Gastroesophageal sphincter (tissue), 3 donors: Measurements from ENCODE around the gene ANAPC15.

ENCODE experiments used
- CTCF ChIP-seq, 4 experiments: fragments of 200-600 bp in 2 of 4; fragments of 450-650 bp in 2 of 4; sonication (generic) in 1 of 4; IDR thresholded peaks; one replicate each; pipeline ENCODE4 v1.5.1; 2017 to 2019; ENCODE audit warnings: antibody characterized with exemption in 4 of 4, mild to moderate bottlenecking in 2 of 4, moderate library complexity in 2 of 4
- POLR2A ChIP-seq, 2 donors: fragments of 450-650 bp; IDR thresholded peaks; one replicate each; pipeline ENCODE4 v1.6.1; 2017; ENCODE audit warnings: antibody characterized with exemption in 2 of 2, mild to moderate bottlenecking in 2 of 2, moderate library complexity in 1 of 2

GRCh38 chr11:72146625-72147024 is 34.1 kb upstream of the ANAPC15 start:
- TF ChIP-seq POLR2A (IDR thresholded peaks at IDR 0.05) (no peak), CTCF (IDR thresholded peaks at IDR 0.05) (no peak)
